Measurements from ENCODE around the gene KCNIP4. TPM values are rescaled to one million over a fixed set of nuclear protein-coding genes. Genes with fewer than 3 reads are reported as not detected.

The KCNIP4 gene
- total RNA-seq, 1 donor from 2014 or later, result 0.17 TPM

- no peak for DNase-seq (ENCODE audit: low read depth)
- H3K4me3 ChIP-seq (ENCODE audit: low read depth, low read length), result no peak overlapping the region
- TF ChIP-seq, protein P1, sequence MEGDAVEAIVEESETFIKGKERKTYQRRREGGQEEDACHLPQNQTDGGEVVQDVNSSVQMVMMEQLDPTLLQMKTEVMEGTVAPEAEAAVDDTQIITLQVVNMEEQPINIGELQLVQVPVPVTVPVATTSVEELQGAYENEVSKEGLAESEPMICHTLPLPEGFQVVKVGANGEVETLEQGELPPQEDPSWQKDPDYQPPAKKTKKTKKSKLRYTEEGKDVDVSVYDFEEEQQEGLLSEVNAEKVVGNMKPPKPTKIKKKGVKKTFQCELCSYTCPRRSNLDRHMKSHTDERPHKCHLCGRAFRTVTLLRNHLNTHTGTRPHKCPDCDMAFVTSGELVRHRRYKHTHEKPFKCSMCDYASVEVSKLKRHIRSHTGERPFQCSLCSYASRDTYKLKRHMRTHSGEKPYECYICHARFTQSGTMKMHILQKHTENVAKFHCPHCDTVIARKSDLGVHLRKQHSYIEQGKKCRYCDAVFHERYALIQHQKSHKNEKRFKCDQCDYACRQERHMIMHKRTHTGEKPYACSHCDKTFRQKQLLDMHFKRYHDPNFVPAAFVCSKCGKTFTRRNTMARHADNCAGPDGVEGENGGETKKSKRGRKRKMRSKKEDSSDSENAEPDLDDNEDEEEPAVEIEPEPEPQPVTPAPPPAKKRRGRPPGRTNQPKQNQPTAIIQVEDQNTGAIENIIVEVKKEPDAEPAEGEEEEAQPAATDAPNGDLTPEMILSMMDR (conservative IDR thresholded peaks at IDR 0.05; ENCODE audit: low read depth, low read length), result no peak
Observed at GRCh38 chr4:21915761-21916160, 32.8 kb downstream of the KCNIP4 start.

DNA sequence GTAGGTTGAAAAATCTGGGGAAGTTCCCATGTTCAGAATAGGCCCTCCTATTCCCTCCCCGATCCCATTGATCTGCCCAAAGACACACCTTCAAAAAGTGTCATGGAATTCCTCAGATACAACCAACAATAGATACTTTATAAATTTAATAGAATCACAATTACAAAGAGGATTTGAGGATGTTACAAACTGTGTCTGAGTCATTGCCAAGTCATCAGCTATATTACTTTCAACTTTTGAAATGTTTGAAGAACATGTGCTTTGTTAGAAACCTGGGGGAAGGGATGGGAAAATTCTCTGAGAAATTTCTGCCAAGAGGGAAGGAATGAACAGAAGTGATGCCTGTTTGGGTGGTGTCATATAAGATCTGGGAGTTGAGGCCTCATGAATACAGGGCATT is 46.7 kb downstream of the KCNIP4 start:
- no peak overlapping the region for H3K4me3 ChIP-seq (ENCODE audit: low read depth, low read length)
- TF ChIP-seq, protein P1 (conservative IDR thresholded peaks at IDR 0.05; ENCODE audit: low read depth, low read length), result no peak
- no peak for DNase-seq (ENCODE audit: low read depth)

DNA sequence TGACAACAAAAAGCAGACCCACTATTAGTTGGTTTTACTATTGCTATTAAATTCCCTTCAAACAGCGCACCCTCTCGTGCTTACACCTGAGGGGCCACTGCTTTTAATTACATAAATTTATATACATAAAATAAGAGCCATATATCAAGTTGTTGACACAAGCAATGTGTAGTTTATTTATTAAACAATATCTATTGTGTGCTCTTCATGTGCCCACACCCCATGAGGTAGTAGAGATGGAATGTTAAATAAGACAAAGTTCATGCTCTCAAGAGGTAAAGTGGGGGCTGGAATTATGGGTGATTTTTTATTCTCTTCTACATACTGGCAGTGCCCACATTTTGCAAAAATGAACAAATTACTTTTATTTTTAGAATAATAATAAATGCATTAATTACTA is 47.3 kb downstream of the KCNIP4 start:
- H3K4me3 ChIP-seq (ENCODE audit: low read depth, low read length), result no peak overlapping the region
- TF ChIP-seq, protein P1 (conservative IDR thresholded peaks at IDR 0.05; ENCODE audit: low read depth, low read length), result no peak
- DNase-seq (ENCODE audit: low read depth), result no peak

DNA sequence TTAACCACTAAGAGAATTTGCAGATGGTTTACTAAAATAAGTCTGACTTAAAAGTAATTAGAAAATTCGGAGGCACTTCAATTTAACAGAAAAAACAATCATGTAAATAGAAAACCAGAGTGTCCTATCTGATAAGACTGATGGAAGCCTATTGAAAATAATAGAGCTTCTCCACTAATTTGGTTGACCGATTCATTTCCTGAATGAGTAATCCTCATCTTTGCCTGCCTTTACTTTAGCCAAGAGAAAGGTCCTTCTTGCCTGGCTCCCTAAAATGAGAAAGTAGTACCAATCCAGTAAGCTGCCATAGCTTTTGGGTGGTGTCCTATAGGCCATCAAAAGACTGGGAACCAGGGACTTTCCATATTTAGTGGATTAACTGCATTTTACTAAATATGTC is 48.4 kb downstream of the KCNIP4 start:
- H3K4me3 ChIP-seq (ENCODE audit: low read depth, low read length), result no peak overlapping the region
- DNase-seq (ENCODE audit: low read depth), result no peak
- TF ChIP-seq, protein P1 (conservative IDR thresholded peaks at IDR 0.05; ENCODE audit: low read depth, low read length), result no peak

DNA sequence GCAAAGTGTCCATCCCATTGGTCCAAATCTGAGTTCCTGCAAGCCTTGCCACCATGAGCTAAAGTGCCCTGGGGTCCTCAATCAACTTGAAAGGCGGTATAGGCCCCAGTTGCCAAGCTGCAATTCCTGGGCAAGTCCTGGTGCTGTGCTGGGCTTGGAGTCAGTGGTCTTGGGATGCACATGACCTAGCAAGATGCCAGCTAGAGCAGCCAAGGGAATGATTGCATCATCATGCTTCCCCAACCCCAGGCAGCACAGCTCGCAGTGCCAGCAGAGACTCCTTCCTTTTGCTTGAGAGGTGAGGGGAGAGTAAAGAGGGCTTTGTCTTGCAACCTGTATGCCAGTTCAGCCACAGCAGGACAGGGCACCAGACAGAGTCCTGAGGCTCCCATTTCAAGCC is 50.5 kb downstream of the KCNIP4 start:
- H3K4me3 ChIP-seq (ENCODE audit: low read depth, low read length), result no peak overlapping the region
- no peak for DNase-seq (ENCODE audit: low read depth)
- TF ChIP-seq, protein P1 (conservative IDR thresholded peaks at IDR 0.05; ENCODE audit: low read depth, low read length), result no peak

- DNase-seq (ENCODE audit: low read depth), result no peak
- TF ChIP-seq, protein P1 (conservative IDR thresholded peaks at IDR 0.05; ENCODE audit: low read depth, low read length), result no peak
- H3K4me3 ChIP-seq (ENCODE audit: low read depth, low read length), result no peak overlapping the region
Observed at GRCh38 chr4:21896767-21897166, 51.8 kb downstream of the KCNIP4 start.

GRCh38 chr4:21893136-21893535 is 55.4 kb downstream of the KCNIP4 start:
- H3K4me3 ChIP-seq (ENCODE audit: low read depth, low read length), result no peak overlapping the region
- DNase-seq (ENCODE audit: low read depth), result no peak
- TF ChIP-seq, protein P1 (conservative IDR thresholded peaks at IDR 0.05; ENCODE audit: low read depth, low read length), result no peak
